ENCODE data around the gene DNM3. TPM values are rescaled to one million over a fixed set of nuclear protein-coding genes. Genes with fewer than 3 reads are reported as not detected.

DNM3 gene
- total RNA-seq, 1 donor from 2014 or later: 2.3 TPM

DNA sequence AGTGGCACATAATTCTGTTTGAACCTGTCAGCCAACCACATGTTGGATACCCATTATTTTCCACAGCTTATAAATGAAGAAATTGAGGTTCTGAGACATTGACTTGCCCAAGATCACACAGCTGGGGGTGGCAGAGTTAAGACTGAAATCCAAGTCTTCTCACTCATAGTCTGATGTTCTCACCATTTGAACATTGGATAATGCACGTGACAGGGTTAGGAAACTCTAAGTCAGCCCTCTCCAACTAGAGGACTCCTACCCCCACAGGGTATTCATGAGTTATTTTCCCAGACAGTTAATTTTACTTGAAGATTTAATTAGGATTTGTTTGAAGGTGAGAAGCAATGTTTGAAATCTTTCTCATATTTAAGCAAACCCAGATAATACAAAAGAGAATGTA, 541.1 kb downstream of the DNM3 start:
- intact Hi-C loops (cut with micrococcal nuclease): no loop called here
- ATAC-seq (no peak), DNase-seq (no peak)

GRCh38 chr1:172382990-172383389, 541.7 kb downstream of the DNM3 start:
- intact Hi-C loops (cut with micrococcal nuclease): no loop called here
- ATAC-seq (no peak), DNase-seq (no peak)

- DNase-seq (no peak), ATAC-seq (peak; percentile 58)
- intact Hi-C loops (cut with micrococcal nuclease): no loop called here
Observed at GRCh38 chr1:172383536-172383935, 542.2 kb downstream of the DNM3 start.

DNA sequence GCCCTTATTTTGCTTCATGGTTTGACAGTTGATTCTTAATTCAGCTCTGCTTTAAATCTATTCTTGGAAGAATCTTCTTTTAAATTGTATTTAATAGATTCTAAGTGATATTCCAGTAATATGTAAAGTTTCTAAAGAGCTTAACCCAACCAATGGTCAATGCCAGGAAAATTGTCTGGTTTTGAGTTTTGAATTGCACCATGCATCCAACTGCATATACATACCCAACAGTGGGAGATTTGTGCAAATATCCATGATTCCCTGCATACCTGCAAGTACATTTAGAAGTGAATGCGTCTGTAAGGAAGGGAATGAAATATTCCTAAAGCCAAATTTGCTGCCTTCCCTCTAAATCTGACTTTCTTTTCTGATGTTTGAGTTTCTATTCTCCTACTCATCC, 543.4 kb downstream of the DNM3 start:
- ATAC-seq (no peak), DNase-seq (no peak)
- intact Hi-C loops (cut with micrococcal nuclease): no loop called here

DNA sequence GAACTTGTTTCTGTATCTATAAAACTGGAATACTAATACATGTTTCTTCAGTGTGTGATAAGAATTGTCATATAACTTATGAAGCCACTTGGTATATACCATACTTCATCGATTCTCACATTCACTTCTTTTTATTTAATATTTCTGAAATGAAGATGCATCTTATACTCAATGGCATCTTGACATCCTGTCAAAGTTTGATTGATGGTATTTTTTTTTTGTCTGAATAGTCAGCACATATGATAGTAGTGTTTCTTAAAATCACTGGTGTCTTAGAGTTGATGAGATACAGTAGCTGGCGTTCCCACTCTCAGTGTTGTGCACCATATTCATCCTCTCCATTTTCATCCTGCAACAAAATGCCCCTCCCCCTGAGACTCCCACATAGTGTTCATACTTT, 544.7 kb downstream of the DNM3 start:
- intact Hi-C loops (cut with micrococcal nuclease): no loop called here
- DNase-seq (no peak), ATAC-seq (no peak)

DNA sequence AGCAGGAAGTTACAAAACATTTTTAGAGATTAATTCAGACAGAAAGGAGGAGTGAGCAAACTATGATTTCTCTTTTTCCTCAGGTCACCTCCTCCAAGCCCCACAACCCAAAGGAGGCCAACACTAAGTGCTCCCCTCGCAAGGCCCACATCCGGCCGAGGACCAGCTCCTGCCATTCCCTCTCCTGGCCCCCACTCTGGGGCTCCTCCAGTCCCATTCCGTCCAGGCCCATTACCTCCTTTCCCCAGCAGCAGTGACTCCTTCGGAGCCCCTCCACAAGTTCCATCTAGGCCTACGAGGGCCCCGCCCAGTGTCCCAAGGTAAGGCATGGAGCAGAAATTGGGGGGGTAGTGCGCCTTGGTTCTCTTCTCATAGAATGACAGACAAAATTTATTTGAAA, 547.2 kb downstream of the DNM3 start:
- intact Hi-C loops (cut with micrococcal nuclease): no loop called here
- ATAC-seq (no peak), DNase-seq (no peak)

- intact Hi-C loops (cut with micrococcal nuclease): no loop called here
- no peak for DNase-seq
Observed at GRCh38 chr1:172390301-172390682, 549.0 kb downstream of the DNM3 start.

GRCh38 chr1:172390683-172391551, 549.6 kb downstream of the DNM3 start:
- DNase-seq (no peak), ATAC-seq (peak; percentile 33)
- intact Hi-C loops (cut with micrococcal nuclease): no loop called here

More at GRCh38 chr1:172390301-172390682, 549.0 kb downstream of the DNM3 start:
- ATAC-seq: peak; percentile 67

- no peak for ATAC-seq
- no peak for DNase-seq
- intact Hi-C loops (cut with micrococcal nuclease): no loop called here
Observed at GRCh38 chr1:172391976-172392375, 550.7 kb downstream of the DNM3 start.

- no peak for DNase-seq
- intact Hi-C loops (cut with micrococcal nuclease): no loop called here
- ATAC-seq: peak; percentile 17
Observed at GRCh38 chr1:172393354-172393753, 552.1 kb downstream of the DNM3 start.

GRCh38 chr1:172394141-172394751, 552.9 kb downstream of the DNM3 start:
- DNase-seq (no peak), ATAC-seq (no peak)
- intact Hi-C loops (cut with micrococcal nuclease): no loop called here

GRCh38 chr1:172394811-172395210, 553.5 kb downstream of the DNM3 start:
- no peak for DNase-seq
- intact Hi-C loops (cut with micrococcal nuclease): no loop called here
- ATAC-seq: no peak

- ATAC-seq: no peak
Observed at GRCh38 chr1:172395576-172395975, 554.3 kb downstream of the DNM3 start.

DNA sequence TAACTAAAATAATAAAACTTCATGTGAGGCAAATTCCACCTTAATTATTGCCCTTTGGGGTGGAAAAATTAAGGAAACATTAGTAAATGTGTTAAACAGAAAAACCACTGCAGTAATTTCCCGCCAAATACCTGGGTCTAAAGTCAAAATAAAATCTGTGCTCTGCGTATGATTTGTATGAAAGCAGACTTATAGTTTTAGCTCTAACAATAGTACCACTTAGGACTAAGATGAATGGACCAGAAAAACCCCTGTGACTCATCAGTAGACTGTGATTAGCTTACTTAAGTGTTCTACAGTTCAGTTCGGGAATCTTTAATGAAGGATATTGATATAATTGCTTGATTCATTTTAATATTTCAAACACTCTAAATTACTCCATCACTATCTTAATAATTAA, 555.9 kb downstream of the DNM3 start:
- intact Hi-C loops (cut with micrococcal nuclease): no loop called here
- ATAC-seq (peak; percentile 44), DNase-seq (no peak)

More at GRCh38 chr1:172395576-172395975, 554.3 kb downstream of the DNM3 start:
- intact Hi-C loops (cut with micrococcal nuclease): no loop called here
- no peak for DNase-seq

DNA sequence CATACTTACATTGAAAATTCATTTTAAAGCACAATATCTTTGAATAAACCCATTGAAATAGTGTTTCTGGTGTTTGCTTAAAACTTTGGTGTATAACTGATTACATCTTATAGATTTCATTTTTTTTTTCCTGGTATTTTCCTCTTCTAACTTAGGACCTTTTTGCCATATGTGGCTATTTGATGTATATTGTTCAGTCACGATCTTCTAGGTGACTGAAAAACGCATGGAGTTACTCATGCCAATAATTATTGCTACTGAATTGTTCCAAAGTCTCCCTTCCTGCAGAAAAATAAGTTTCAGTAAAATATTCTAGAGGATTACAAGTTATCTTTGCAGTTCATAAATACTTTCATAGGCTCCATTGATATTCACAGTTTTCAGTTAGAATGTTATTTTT, 556.3 kb downstream of the DNM3 start:
- intact Hi-C loops (cut with micrococcal nuclease): no loop called here
- ATAC-seq (no peak), DNase-seq (no peak)

DNA sequence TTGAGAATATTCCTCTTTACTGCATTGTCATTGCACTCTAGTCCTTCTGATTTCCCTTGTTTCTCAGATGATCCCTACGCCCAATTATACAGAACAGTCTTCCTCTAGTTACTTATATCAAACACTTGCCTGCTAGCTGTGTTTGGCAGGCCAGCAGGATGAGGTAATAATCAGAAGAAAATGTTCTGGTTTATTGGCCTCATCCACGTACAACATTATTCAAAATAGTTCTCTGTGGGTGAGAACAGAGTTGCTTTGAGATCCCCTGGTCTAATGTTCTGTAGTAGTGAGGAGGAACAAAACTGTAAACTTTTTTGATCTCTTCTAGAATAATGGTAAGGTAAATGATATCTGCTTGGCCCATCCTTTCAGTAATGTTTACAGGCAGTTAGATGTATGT, 556.9 kb downstream of the DNM3 start:
- DNase-seq: peak; percentile 40
- intact Hi-C loops (cut with micrococcal nuclease): no loop called here

GRCh38 chr1:172398970-172399755, 557.9 kb downstream of the DNM3 start:
- intact Hi-C loops (cut with micrococcal nuclease): no loop called here
- DNase-seq: peak; percentile 47
- peak; percentile 89 for ATAC-seq

More for the DNA sequence above, 556.9 kb downstream of the DNM3 start:
- peak; percentile 81 for ATAC-seq

DNA sequence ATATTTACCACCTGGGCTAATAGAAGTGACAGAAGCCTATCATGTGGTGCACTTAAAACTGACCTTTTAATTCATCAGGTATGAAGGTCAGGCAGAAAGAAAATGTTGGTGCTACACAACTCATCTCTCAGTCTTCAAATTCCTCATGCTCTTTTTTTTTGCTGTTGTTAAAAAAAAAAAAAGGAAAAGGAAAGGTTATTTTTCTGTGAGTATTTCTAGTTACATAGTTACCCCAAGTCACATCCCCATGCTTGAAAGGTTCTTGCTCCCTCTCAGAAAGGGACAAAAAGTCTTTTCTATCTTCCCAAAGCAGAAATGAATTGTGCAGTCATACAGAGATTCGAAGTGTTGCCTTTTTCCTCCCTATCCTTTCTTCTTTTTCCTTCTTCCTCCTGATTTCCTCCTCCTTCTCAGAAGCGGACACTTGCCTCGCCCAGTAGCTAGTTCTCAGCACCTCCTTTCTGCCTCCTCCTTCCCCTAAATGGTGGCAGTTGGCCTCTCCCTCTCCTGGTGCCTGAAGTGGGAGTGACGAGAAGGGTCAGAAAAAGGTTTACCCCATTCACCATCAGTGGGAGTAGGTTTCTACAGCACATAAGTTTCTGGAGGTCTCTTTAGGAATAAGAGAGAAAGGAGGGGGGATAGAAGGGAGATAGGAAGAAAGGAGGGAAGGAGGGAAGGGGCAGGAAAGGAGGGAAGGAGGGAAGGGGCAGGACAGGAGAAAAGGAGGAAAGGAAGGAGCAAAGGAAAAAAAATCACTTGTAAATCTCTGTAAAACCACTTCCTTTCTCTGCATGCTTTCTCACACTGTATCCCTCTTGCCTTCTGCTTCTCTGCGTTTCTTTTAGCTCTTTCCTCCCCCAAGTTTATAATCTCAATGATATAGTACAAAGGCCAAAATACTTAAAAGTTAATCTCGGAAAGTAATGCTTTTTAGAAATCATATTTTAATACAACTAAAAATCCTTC, 558.7 kb downstream of the DNM3 start:
- ATAC-seq (no peak), DNase-seq (no peak)
- intact Hi-C loops (cut with micrococcal nuclease): loop anchor here (10.0 kb wide), 1 partner anchor 265 kb away; no protein-coding TSS in a partner anchor

DNA sequence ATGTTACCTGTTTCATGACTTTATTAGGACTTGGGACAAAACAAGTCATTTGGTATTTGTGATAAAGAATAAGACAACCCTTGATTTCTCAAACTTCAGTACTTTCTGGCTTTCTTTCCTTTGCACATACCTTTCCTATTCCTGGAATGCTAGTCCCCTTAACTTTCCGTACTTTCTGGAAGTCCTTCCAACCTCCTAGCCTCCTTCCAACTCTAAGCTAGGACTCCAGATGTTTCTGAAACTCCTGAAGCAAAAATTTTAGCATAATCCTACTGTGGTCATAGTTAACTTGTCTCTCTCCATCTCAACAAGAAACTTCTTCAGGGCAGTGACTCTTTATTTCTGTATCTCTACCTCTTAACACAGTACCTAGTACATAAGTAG, 559.4 kb downstream of the DNM3 start:
- intact Hi-C loops (cut with micrococcal nuclease): loop anchor here (10.0 kb wide), 1 partner anchor 266 kb away; no protein-coding TSS in a partner anchor
- DNase-seq: no peak
- ATAC-seq: no peak

Measured in left ventricle myocardium superior (tissue), 1 donor.